Measurements from ENCODE around the gene FAN1. TPM values are rescaled to one million over a fixed set of nuclear protein-coding genes. Genes with fewer than 3 reads are reported as not detected.

Gene FAN1
- total RNA-seq, 1 experiment from 2014 or later = 28.2 TPM

DNA sequence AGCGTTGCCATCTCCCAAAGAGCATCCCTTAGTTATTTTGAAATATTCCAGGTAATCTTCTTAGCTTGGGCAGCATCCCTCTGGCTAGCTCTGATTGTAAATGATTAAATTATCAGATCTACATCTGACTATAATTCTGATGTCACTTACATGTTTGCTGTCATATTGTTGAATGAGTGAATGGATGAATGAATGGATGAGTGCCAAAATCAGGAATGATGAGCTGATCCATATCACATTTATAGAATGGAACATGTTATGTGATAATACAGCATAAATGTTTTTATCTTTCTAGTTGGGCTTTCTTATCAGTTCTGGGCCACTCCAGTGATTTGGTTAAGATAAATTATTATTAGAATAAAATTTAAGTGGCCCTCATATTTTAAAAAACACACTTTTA lies 14.0 kb downstream of the FAN1 start:
- peaks cover 5% of the 10 kb centered on the region; the same call in 1 of the 2 replicates for H3K4me1 ChIP-seq (ENCODE audit: insufficient read depth, low read length)
- no peak overlapping the region for H3T11ph ChIP-seq (ENCODE audit: low read length)
- no peak overlapping the region for H3K23ac ChIP-seq (ENCODE audit: insufficient read length, low read depth, low read length)
- H3K27ac ChIP-seq (ENCODE audit: insufficient read length, low read depth, low read length) = no peak overlapping the region
- peaks cover 24 to 72% (median 54%) of the 10 kb centered on the region in 3 experiments; a peak in 6 of 7 replicates for H3K36me3 Mint-ChIP-seq (ENCODE audit: insufficient read depth in 1 of 3, low read depth in 3 of 3)
- no peaks in the 10 kb centered on the region for H3K79me2 ChIP-seq (ENCODE audit: insufficient read depth, low read length)
- no peak overlapping the region for H3K4me2 ChIP-seq (ENCODE audit: insufficient read depth, insufficient read length, low read length)
- no peak overlapping the region for H2BK12ac ChIP-seq (ENCODE audit: insufficient read length, low read depth, low read length)
- H4K20me1 ChIP-seq (ENCODE audit: control insufficient read depth, insufficient read depth, insufficient read length) = no peaks in the 10 kb centered on the region
- no peak for DNase-seq
- H4K5ac ChIP-seq (ENCODE audit: insufficient read length, low read depth, low read length) = no peak overlapping the region
- H2BK5ac ChIP-seq (ENCODE audit: insufficient read length, low read length) = no peak overlapping the region
- H4K91ac ChIP-seq (ENCODE audit: insufficient read length, low read depth, low read length) = no peak overlapping the region
- no peak overlapping the region for H2AK5ac ChIP-seq (ENCODE audit: insufficient read length, low read length)
- no peaks in the 10 kb centered on the region for H3K79me1 ChIP-seq (ENCODE audit: insufficient read depth, low read depth, low read length, poor library complexity, severe bottlenecking)
- no peak overlapping the region for H2BK120ac ChIP-seq (ENCODE audit: low read depth, low read length, poor library complexity, severe bottlenecking)
- no peak overlapping the region for H3K4me3 Mint-ChIP-seq
- no peak overlapping the region for H3K4ac ChIP-seq (ENCODE audit: low read depth, low read length)
- no peak overlapping the region for H3K14ac ChIP-seq (ENCODE audit: insufficient read depth, low read length)
- H3K4me1 Mint-ChIP-seq = peaks cover 22 to 28% of the 10 kb centered on the region in 2 experiments
- no peak overlapping the region; a peak in 1 of 7 replicates for H3K27ac Mint-ChIP-seq
- no peak overlapping the region for H3K56ac ChIP-seq (ENCODE audit: insufficient read length, low read depth, low read length)
- H3K27me3 ChIP-seq (ENCODE audit: insufficient read depth, low read length) = no peaks in the 10 kb centered on the region
- no peaks in the 10 kb centered on the region for H3K9me3 Mint-ChIP-seq
- no peaks in the 10 kb centered on the region for H3K27me3 Mint-ChIP-seq (ENCODE audit: low read depth)
- no peak overlapping the region for H2AFZ ChIP-seq (ENCODE audit: low read length)
- no peak for TF ChIP-seq CTCF (conservative IDR thresholded peaks at IDR 0.05)
- no peak overlapping the region for H3K9ac ChIP-seq (ENCODE audit: extremely low read depth, insufficient read length, low read length)
- no peaks in the 10 kb centered on the region for H3K9me3 ChIP-seq (ENCODE audit: control insufficient read depth, low read depth, low read length)
- no peak overlapping the region for H2BK20ac ChIP-seq (ENCODE audit: low read depth, low read length, poor library complexity, severe bottlenecking)
- no peaks in the 10 kb centered on the region for H3K23me2 ChIP-seq (ENCODE audit: insufficient read length, low read depth, low read length, poor library complexity, severe bottlenecking)
- H2BK15ac ChIP-seq (ENCODE audit: low read depth, low read length) = no peak overlapping the region
- H3K18ac ChIP-seq (ENCODE audit: insufficient read length, low read depth, low read length) = no peak overlapping the region
- no peak overlapping the region for H4K8ac ChIP-seq (replicated peaks; ENCODE audit: insufficient read length, low read depth, low read length)
- no CpG with 5 or more reads among the region's 1 CpG for WGBS (ENCODE audit: extremely low coverage, insufficient read length, low lambda C conversion rate)

Measured in H9 (cell line).